GM18508 (cell line): ENCODE data around the gene ZBTB7A.

Experiments used
- ATAC-seq: cut with Tn5 transposase; IDR thresholded peaks from one replicate; pipeline ENCODE4 v1.9.1; 2021; ENCODE audit warnings: moderate number of reproducible peaks; ENCODE audit not compliant: insufficient read depth, unreplicated experiment

The ZBTB7A gene

DNA sequence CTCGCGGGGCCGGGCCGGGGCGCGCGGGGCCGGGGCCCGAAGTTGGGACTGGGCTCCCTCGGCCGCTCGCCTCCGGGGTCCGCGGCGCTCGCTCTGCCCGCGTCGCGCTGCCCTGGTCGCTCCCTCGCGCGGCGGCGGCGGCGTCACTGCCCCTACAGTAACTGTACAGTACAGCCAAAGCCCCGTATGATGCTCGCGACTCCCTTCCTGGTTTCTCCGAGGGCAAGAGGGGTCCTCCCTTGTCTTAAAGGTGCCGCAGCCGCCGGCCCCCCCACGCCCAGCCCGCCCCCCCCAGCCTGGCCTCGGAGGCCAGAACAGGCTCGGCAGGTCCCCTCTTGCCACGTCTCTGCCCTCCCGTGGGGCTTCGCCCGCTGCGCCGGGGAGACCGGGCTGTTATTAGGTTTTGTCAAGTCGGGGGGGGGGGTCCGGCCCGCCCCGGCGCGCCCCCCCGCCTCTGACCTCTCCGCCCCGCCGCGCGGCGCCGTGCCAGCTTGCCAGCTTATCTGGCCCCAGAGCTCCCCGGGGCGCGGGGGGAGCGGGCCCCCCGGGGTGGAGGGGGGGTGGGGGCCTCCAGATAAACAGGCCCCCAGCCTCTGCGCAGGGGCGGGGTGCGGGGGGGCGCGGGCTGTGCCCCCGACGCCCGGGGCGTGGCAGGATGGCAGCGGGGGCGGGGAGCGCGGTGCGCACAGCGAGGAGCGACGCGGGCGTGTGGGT, at the start of gene ZBTB7A:
Gene ZBTB7A (minus strand): TSS at position 218 of the 714 bp plus-strand sequence. CDS start 11,667 bp downstream, outside the sequence.
- ATAC-seq, result no peak

DNA sequence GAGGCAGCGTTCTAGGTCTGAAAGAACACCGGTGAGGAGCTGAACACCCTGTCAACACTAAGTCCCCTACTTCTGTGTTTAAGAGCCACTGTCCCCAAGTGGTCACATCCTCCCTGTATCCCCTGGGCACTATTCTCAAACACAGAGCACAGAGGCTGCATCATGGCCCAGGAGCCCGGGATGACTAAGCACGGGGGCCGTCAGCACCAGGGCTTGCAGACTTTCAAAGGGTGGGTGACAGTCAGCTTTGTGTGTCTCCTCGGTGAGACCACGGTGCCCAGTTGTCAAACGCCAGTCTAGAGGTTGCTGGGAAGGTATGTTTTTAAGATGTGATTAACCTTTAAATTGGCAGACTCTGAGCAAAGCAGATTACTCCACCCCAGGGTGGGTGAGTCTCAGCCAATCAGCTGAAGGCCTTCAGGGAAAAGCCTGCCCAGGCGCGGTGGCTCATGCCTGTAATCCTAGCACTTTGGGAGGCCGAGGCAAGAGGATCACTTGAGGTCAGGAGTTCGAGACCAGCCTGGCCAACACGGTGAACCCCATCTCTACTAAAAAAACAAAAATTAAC, 49.2 kb upstream of the ZBTB7A start:
- no peak for ATAC-seq

DNA sequence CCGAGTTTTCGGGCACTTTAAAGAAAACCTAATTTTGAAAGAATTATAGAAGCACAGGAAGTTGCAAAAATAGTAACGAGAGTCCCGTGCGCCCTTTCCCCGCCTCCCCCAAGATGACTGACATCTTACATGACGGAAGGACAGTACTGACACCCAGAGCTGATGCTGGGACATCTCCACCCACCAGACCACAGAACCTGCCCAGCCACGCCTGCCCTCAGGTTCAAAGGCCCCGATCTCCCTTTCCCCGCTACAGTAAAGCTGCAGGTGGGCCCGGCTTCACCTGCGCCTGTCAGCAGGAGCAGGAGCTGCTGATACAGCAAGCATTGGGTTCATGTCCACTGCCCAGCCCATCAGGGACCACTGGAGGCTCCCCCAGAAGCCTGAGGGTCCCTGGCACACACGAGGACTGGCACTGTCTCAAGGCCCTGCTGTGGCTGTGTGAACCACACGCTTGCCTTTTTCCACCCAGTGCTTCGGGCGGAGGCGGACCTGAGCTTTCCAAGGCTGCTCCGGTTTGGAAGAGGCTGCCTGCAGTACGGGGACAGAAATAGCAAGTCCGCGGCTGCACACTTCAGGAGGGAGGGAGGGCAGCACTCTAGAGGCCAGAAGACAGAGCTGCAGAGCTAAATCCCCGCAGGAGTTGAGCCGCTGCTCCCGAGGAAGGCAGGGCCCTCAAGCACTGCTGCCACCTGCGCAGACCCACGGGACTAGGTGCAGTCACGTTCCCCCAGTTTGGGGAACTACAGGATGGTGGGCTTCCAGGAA, 48.5 kb upstream of the ZBTB7A start:
- ATAC-seq, result no peak

DNA sequence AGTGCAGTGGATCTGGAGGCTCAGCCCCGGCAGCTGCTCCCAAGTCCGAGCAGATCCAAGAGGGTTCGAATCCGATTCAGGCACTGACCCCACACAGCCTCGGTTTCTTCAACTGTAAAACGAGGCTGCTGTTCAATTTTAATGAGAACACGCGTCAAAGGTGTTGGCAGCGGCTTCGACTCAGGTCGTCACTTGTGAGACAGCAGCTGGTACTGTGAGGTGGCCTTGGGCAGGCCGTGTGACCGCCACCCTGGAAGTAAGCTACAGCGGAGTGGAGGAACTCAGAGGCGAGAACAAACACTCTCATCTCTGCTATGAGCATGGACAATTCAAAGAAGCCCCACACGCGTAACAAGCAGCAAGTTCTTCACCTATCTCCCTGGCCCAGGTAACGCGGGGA, 47.5 kb upstream of the ZBTB7A start:
- no peak for ATAC-seq

DNA sequence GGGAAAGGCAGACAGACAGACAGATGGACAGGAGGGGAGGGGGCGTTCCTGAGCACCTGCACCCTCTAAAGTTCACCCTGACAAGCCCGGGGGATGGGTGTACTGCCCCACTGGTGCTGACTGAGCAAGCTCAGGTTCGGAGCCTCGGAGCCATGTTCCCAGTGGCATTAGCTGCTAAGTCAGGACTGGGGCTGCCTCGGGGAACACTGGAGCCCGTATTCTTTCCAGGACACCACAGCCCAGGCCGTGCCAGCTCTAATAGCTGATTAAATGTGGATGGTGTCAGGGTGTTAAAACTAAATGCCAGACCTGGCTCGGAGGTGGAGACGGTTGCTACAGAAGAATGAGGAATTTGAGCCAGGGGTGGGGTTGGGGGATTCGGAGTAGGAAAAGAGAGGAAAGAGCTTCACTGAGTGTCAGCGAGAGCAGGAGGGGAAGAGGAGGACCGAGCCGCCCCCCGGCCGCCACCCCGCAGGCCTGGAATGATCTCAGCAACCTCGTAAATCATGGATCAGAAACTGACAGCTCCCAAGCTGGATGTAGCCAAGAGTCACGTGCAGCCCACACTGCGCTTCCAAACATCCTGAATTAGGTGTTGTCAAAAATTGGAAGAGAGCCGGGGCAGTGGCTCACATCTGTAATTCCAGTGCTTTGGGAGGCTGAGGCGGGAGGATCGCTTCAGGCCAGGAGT, 46.8 kb upstream of the ZBTB7A start:
- ATAC-seq, result no peak

DNA sequence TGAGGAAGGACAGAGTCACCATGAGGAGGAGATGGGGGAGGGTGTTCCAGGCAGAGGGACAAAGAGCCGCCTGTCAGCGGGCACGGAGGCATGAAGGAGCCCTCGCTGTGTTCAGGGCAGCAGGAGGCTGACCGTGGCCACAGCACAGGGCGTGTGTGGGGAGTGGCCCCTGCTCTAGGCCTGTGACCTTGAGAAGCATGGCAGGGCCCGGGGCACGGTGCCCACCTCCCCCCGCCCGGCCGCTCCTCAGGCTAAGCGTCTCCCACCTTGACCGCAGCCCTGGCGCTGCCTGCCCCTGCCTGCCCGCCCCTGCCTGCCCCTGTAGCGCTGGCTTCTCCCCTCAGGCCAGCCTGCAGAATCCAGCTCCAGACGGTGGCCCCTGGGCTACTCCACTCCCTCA, 45.7 kb upstream of the ZBTB7A start:
- ATAC-seq, result no peak

DNA sequence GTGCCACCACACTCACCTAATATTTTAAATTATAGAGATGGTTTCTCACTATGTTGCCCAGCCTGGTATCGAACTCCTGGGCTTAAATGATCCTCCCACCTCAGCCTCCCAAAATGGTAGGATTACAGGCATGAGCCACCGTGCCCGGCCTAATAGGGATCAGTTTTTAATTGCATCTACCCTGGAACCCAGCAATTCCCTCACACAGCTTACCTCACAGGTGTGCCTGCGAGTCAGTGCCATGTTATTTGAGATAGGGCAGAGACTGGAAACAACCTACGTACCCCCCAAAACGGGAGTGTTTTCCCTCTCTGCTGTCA, 42.9 kb upstream of the ZBTB7A start:
- no peak for ATAC-seq

DNA sequence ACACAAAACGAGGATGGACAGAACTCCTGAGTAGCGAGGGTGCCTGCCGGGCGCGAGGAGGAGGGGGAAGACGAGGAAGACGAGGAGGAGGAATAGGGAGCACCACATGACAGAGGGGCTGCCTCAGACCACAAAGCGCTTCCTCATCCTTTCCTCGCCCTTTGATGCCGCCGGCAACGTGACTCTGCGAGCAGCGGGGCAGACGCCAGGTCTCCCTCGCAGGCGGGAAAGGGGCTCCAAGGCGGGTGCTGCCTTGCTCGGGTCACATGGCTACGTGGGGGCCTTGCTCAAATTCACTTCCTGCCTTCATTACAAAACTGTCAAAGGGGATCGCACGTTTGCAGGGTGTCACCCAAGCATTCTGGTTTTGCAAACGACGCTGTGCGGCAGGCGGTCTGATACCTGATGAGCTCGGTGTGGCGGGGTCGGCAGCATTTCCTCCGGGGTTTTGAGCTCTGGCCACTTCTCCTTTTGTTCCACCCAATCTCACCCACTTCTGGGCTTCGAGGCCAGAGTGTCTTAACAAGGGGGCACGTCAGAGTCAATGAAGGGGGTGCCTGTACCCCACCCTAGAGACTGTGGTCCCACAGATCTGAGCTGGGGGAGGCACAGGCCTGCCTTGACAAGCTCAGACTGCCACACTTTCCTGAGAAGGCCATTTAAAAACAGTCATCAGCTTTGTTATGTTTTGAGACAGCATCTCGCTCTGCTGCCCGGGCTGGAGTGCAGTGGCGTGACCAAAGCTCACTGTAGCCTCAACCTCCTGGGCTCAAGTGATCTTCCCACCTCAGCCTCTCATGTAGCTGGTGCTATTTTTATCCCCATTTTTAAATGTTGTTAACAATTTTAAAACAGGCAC, 42.3 kb upstream of the ZBTB7A start:
- no peak for ATAC-seq

DNA sequence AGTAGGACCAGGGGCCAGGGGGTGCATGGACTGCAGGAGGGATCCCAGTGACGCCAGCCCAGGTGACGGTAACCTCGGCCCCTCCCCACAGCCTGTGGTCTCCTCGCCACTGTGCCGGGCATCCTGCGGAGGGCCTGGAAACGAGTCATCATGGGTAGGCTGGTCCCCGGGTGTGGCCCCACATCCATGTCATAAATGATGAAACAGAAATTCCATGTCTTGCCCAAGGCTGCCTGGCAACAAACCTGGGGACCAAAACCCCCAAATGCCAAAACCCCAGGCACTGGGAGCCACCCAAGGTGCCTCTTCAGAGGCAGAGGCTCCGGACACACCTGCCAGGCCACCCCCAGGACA, 36.4 kb upstream of the ZBTB7A start:
- ATAC-seq, result no peak

DNA sequence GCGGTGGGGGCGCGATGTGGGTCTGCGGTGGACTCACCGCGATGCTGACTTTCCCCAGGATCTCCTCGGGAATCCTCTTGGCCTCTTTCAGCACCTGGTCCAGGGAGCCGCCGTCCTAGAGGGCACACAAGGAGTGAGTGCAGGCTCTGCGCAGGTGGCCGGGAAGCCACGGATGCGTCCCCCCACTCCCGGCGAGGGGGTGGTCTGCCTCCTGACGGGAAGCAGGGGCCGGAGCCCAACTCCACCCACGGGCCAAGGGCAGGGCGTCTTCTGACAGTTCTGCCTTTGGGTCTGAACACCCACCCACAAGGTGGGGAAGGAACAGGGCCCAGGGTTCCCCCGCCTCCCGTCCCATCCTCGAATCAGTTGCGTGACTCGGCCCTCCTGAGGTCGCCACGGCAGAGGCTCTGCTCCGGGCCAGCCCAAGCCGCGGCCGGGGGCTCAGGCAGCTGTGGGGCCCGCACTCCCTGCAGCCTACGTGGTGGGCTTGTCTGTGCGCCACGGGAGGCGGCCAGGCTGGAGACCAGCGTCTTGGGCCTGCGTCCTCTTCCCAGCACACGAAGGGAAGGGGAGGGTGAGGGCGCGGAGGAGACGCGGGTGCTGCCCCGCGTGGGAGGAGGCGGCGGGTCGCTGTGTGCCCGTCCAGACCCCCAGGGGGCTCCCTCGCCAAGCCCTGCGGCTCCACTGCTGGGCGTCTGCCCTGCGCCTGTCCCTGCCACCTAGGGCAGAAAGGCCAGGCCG, 35.8 kb upstream of the ZBTB7A start:
- ATAC-seq, result no peak

DNA sequence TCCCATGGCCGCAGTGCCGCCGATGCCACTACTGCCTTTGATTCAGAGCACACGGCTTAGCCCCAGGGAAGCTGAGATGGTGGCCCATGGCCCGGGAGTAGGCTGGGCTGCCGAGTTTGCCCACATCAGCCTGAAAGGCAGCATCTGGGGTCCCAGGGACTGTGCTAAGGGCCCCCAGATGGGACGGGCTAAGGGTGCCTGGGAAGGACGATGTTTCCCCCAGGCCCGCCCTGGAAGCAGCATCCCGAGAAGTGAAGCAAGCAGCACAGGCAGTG, 34.7 kb upstream of the ZBTB7A start:
- ATAC-seq, result no peak

DNA sequence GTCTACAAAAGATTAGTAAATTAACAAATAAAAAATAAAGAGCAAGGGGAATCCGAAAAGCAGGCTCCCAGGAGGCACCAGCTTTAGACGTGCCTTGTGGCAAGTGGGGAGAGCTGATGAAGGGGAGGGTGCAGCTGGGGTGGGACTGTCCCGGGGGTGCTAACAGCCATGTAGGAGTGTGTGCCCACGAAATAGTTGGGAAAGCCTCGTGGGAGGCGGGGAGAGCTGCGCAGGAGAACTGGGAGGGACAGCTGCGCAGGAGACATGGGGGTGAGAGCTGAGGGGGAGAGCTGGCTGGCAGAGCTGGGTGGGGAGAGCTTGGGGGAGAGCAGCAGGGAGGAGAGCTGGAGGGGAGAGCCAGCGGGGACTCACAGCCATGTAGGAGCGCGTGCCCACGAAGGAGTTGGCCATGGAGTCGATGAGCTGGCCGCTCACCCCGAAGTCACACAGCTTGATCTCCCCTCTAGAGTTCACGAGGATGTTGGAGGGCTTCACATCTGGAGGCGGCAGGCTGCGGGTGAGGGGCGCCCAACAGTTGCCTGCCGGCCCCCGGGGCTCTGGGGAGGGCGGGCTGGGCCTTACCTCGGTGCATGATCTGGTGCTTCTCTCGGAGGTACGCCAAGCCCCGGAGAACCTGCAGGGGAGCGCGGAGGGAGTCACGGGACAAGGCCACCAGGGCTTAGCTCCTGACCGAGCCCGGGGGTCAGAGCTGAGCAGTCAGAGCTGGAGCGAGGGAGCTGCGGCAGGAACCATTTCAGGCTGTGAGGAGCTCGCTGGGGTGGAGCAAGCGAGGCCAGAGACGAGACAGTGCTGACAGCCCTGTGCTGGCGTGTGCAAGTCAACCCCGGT, 34.2 kb upstream of the ZBTB7A start:
- no peak for ATAC-seq

DNA sequence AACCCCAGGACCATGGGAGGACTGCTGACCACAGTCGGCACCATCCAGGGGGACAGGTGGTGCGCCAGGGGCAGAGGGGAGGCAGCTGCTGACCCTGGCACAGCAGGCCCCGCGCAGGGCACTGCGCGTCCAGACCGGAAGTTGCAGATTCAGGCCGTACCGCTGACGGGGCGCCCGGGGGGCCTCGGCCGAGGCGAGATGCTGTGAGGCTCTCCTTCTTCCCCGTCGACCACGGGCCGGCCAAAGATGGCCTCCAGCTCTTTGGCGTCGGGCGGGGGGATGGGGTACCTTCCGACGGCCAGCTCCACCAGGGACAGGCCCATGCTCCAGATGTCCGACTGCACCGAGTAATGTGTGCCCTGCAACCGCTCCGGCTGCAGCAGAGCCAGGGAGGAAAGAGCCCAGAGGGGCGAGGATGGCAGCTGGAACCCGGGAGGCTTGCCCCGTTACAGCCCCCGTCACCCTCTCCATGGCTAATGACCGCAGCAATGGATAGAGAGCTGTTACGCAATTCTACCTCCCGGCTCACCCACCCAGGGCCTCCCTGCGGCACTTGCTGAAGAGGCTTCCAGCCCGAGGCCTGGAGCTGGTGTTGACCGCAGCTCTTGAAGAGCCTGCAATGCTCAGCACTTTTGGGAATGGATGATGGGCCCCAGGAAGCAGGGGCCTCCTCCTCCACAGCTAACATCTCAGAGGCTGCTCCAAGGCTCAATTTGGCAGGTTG, 32.5 kb upstream of the ZBTB7A start:
- ATAC-seq, result no peak

DNA sequence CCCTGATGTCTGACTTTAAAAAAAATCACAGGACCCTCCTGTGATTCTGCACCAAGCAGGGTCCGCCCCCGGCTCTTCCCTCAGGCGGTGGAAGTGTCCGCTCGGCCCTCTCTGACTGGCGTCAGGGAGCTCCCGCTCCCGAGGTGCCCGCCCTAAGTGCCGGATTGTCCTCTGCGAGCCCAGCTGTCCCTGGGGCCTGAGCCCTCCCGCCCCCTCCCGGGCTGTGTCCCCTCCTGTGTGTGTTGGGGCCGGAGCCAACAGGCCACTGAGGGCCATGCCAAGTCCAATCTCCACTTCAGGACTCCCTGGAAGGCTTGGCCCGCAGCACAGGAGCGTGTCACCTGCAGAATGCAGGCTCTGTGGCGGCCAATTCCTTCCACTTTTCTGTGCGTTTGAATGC, 31.8 kb upstream of the ZBTB7A start:
- ATAC-seq, result no peak

DNA sequence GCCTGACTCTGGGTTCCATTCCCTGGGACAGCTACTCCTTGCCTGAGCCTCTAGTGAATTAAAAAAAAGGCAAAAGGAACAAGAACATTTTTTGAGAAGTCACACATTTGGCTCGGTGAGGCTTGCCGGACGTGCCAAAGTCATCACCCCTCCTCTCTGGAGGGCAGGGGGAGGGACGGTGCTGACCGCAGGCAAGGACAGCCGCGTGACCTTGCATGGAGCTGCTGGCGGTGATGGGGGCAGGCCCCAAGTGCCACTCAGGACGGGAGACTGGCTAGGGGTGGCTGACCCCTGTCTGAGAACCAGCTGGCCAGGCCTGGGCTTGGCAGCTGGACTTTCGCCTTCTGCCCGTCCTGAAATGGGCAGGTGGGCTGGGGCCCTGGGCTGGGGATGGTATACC, 30.8 kb upstream of the ZBTB7A start:
- no peak for ATAC-seq

DNA sequence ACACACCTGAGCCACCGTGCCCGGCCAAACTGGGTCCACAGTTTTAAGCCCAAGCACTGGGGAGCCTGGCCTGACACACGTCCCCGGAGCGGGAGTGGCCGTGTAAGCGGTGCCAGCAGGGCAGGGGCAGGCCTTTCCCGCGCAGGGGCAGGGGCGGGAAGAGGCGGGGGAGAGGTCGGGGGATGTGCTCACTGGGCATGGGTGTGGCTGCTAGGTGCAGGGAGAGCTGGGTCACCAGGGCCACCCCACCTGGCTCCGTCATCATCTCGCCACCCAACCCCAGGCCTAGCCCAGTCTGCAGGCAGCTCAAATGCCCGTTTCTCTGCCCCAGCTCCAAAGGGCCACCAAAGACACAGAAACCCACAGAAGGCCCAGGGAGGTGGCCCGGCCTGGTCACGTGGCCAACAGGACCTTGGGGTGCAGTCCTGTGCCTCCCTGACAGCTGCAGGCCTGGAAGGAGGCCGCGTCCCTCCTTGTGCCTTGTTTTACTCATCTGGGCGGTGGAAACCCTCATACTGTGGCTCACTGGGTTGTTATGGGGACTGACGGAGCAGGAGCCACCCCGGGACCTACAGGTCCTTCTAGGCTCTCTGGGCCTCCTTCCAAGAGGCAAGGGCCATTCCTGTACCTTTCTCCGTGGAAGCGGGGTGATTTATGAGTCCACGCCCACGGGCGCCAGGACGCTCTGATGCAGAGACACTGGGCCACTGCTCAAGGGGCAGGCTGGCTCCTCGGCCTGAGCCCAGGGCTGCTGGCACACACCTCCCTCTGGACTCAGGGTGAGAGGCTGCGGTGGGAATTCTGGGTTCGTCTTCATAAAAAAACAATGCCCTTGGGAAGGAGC, 29.6 kb upstream of the ZBTB7A start:
- ATAC-seq, result no peak

DNA sequence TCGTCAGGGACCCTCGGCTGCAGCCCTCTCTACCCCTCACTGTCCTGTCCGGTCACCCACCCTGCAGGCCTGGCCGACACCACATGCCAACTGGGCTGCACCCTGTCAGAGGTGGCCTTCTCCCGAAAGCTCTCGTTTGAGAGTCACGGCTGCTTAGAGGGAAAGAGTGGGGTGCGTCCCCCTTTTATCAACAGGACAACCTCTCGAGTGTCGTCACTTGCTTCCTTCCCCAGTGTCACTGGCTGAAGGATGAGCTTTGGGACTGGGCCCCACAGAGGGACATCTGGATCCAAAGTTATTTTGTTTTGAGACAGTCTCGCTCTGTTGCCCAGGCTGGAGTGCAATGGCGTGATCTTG, 28.8 kb upstream of the ZBTB7A start:
- ATAC-seq, result no peak
